Stimulated activated effector memory CD8-positive, alpha-beta T cell treated with anti-CD3 and anti-CD28 coated beads, Interleukin-12 subunit alpha, Interleukin-12 subunit beta, amount 100 ng/mL, for 72 hours (primary cell): ENCODE results near the gene VAPA.

Experiments used
- ATAC-seq: fragments of 150-1000 bp; cut with Tn5 transposase; 2 replicates; pipeline ENCODE4 v1.10.0; 2021
- DNase-seq, 2 donors: peaks; one replicate each; pipeline ENCODE4 v3.0.0; 2021 to 2022; ENCODE audit warnings: low spot score in 2 of 2
- H3K27ac Mint-ChIP-seq: one replicate; pipeline ENCODE4 v1.8.0; 2022; ENCODE audit warnings: mild to moderate bottlenecking, mixed read lengths
- H3K36me3 Mint-ChIP-seq: one replicate; pipeline ENCODE4 v1.8.0; 2022; ENCODE audit warnings: mild to moderate bottlenecking, mixed read lengths
- H3K4me1 Mint-ChIP-seq: one replicate; pipeline ENCODE4 v1.8.0; 2022; ENCODE audit warnings: mixed read lengths
- H3K4me3 Mint-ChIP-seq: one replicate; pipeline ENCODE4 v1.8.0; 2022; ENCODE audit warnings: mild to moderate bottlenecking, mixed read lengths
- H3K9me3 Mint-ChIP-seq: one replicate; pipeline ENCODE4 v1.8.0; 2022; ENCODE audit warnings: mixed read lengths

The VAPA gene

GRCh38 chr18:9933865-9934264, 20.0 kb downstream of the VAPA start:
- Mint-ChIP-seq H3K9me3 (no peaks in the 10 kb centered on the region), H3K4me1 (peaks cover 25% of the 10 kb centered on the region), H3K36me3 (peaks cover 71% of the 10 kb centered on the region), H3K4me3 (no peak overlapping the region), H3K27ac (no peak overlapping the region)
- ATAC-seq = no peak
- no peak for DNase-seq

- no peak for ATAC-seq
- Mint-ChIP-seq H3K4me1 (peaks cover 21% of the 10 kb centered on the region), H3K9me3 (no peaks in the 10 kb centered on the region), H3K4me3 (no peak overlapping the region), H3K27ac (no peak overlapping the region), H3K36me3 (peaks cover 75% of the 10 kb centered on the region)
- no peak for DNase-seq
Measured at GRCh38 chr18:9934274-9934673, 20.5 kb downstream of the VAPA start.

GRCh38 chr18:9941103-9941502, 27.3 kb downstream of the VAPA start:
- H3K4me3 Mint-ChIP-seq = no peak overlapping the region
- ATAC-seq (no peak), DNase-seq (no peak)
- H3K9me3 Mint-ChIP-seq = no peaks in the 10 kb centered on the region
- H3K27ac Mint-ChIP-seq = no peak overlapping the region
- H3K36me3 Mint-ChIP-seq = peaks cover 100% of the 10 kb centered on the region
- H3K4me1 Mint-ChIP-seq = peaks cover 6% of the 10 kb centered on the region

- no peak overlapping the region for H3K27ac Mint-ChIP-seq
- H3K4me3 Mint-ChIP-seq = no peak overlapping the region
- no peaks in the 10 kb centered on the region for H3K9me3 Mint-ChIP-seq
- DNase-seq (no peak), ATAC-seq (no peak)
- H3K36me3 Mint-ChIP-seq = peaks cover 100% of the 10 kb centered on the region
- peaks cover 6% of the 10 kb centered on the region for H3K4me1 Mint-ChIP-seq
Measured at GRCh38 chr18:9941660-9942059, 27.8 kb downstream of the VAPA start.

GRCh38 chr18:9943311-9943710, 29.5 kb downstream of the VAPA start:
- peaks cover 97% of the 10 kb centered on the region for H3K36me3 Mint-ChIP-seq
- no peak for DNase-seq
- ATAC-seq = no peak
- no peaks in the 10 kb centered on the region for H3K9me3 Mint-ChIP-seq
- peaks cover 6% of the 10 kb centered on the region for H3K4me1 Mint-ChIP-seq
- no peak overlapping the region for H3K27ac Mint-ChIP-seq
- H3K4me3 Mint-ChIP-seq = no peak overlapping the region

GRCh38 chr18:9944805-9945204, 31.0 kb downstream of the VAPA start:
- no peak for DNase-seq
- Mint-ChIP-seq H3K9me3 (no peaks in the 10 kb centered on the region), H3K27ac (no peak overlapping the region), H3K4me3 (no peak overlapping the region), H3K4me1 (peaks cover 6% of the 10 kb centered on the region), H3K36me3 (peaks cover 97% of the 10 kb centered on the region)
- no peak for ATAC-seq

GRCh38 chr18:9946831-9947230, 33.0 kb downstream of the VAPA start:
- Mint-ChIP-seq H3K9me3 (no peaks in the 10 kb centered on the region), H3K36me3 (peaks cover 97% of the 10 kb centered on the region), H3K4me1 (peaks cover 12% of the 10 kb centered on the region), H3K27ac (no peak overlapping the region), H3K4me3 (no peak overlapping the region)
- DNase-seq (no peak), ATAC-seq (no peak)

GRCh38 chr18:9947248-9947647, 33.4 kb downstream of the VAPA start:
- Mint-ChIP-seq H3K4me3 (no peak overlapping the region), H3K4me1 (peaks cover 15% of the 10 kb centered on the region), H3K36me3 (peaks cover 97% of the 10 kb centered on the region), H3K27ac (no peak overlapping the region), H3K9me3 (no peaks in the 10 kb centered on the region)
- ATAC-seq (no peak), DNase-seq (no peak)

GRCh38 chr18:9949315-9949714, 35.5 kb downstream of the VAPA start:
- Mint-ChIP-seq H3K4me3 (no peak overlapping the region), H3K4me1 (peaks cover 19% of the 10 kb centered on the region), H3K27ac (peak overlapping the region; percentile 29), H3K36me3 (peaks cover 97% of the 10 kb centered on the region), H3K9me3 (no peaks in the 10 kb centered on the region)
- DNase-seq (no peak), ATAC-seq (no peak)

- no peak overlapping the region for H3K27ac Mint-ChIP-seq
- peaks cover 97% of the 10 kb centered on the region for H3K36me3 Mint-ChIP-seq
Measured at GRCh38 chr18:9949861-9950260, 36.0 kb downstream of the VAPA start.

GRCh38 chr18:9950289-9951016, 36.6 kb downstream of the VAPA start:
- Mint-ChIP-seq H3K36me3 (peaks cover 97% of the 10 kb centered on the region), H3K27ac (no peak overlapping the region), H3K4me3 (no peak overlapping the region), H3K9me3 (no peaks in the 10 kb centered on the region), H3K4me1 (peaks cover 19% of the 10 kb centered on the region)
- no peak for ATAC-seq
- no peak for DNase-seq

More at GRCh38 chr18:9949861-9950260, 36.0 kb downstream of the VAPA start:
- Mint-ChIP-seq H3K9me3 (no peaks in the 10 kb centered on the region), H3K4me1 (peaks cover 19% of the 10 kb centered on the region), H3K4me3 (no peak overlapping the region)
- ATAC-seq = no peak
- DNase-seq = no peak

GRCh38 chr18:9951022-9951859, 37.4 kb downstream of the VAPA start:
- Mint-ChIP-seq H3K4me1 (peaks cover 19% of the 10 kb centered on the region), H3K36me3 (peaks cover 97% of the 10 kb centered on the region), H3K9me3 (no peaks in the 10 kb centered on the region), H3K27ac (peak overlapping the region; percentile 14), H3K4me3 (no peak overlapping the region)
- peak; percentile 59 for ATAC-seq
- no peak for DNase-seq

GRCh38 chr18:9952633-9953416, 39.0 kb downstream of the VAPA start:
- no peaks in the 10 kb centered on the region for H3K9me3 Mint-ChIP-seq
- H3K36me3 Mint-ChIP-seq = peaks cover 94% of the 10 kb centered on the region
- peak overlapping the region; percentile 63 for H3K27ac Mint-ChIP-seq
- H3K4me3 Mint-ChIP-seq = no peak overlapping the region
- ATAC-seq (peak; percentile 52), DNase-seq (no peak)
- peaks cover 19% of the 10 kb centered on the region for H3K4me1 Mint-ChIP-seq

GRCh38 chr18:9958861-9959399, 45.1 kb downstream of the VAPA start:
- ATAC-seq (no peak), DNase-seq (no peak)
- Mint-ChIP-seq H3K36me3 (peaks cover 42% of the 10 kb centered on the region), H3K4me3 (no peak overlapping the region), H3K9me3 (no peaks in the 10 kb centered on the region), H3K4me1 (peaks cover 2% of the 10 kb centered on the region), H3K27ac (no peak overlapping the region)

GRCh38 chr18:9959564-9959963, 45.7 kb downstream of the VAPA start:
- Mint-ChIP-seq H3K27ac (no peak overlapping the region), H3K4me1 (no peaks in the 10 kb centered on the region), H3K4me3 (no peak overlapping the region), H3K36me3 (peaks cover 35% of the 10 kb centered on the region), H3K9me3 (no peaks in the 10 kb centered on the region)
- DNase-seq (no peak), ATAC-seq (no peak)
